Natural killer cell (primary cell): Measurements from ENCODE around the gene AMY1A. TPM values are rescaled to one million over a fixed set of nuclear protein-coding genes. Genes with fewer than 3 reads are reported as not detected.
"Not testable (repeated sequence)": the region's sequence is repeated elsewhere in the genome, so short reads cannot be mapped to it uniquely, and the experiment has no call there.

ENCODE experiments used
- ATAC-seq, 3 donors: fragments of 150-1000 bp in 2 of 3; fragments of 200-7000 bp in 1 of 3; cut with Tn5 transposase; 1 replicate in 1 of 3; 2 replicates in 2 of 3; pipeline ENCODE4 v1.10.0; 2021; ENCODE audit warnings: mild to moderate bottlenecking in 2 of 3, moderate library complexity in 2 of 3
- DNase-seq, 2 donors: peaks; one replicate each; pipeline versions ENCODE4 v3.0.0 to v3.0.0-alpha.2; 2013 to 2021; ENCODE audit warnings: mixed read lengths in 1 of 2
- H3K27ac ChIP-seq: one replicate; pipeline ENCODE4 v1.5.1; 2013; ENCODE audit warnings: mild to moderate bottlenecking, low read length
- H3K27me3 ChIP-seq: one replicate; pipeline ENCODE4 v1.6.1; 2013; ENCODE audit warnings: low read length; ENCODE audit not compliant: control insufficient read depth, insufficient read depth
- H3K36me3 ChIP-seq: one replicate; pipeline ENCODE4 v1.6.1; 2013; ENCODE audit warnings: low read length; ENCODE audit not compliant: control insufficient read depth, insufficient read depth
- H3K4me1 ChIP-seq: one replicate; pipeline ENCODE4 v1.6.1; 2013; ENCODE audit warnings: low read length; ENCODE audit not compliant: control insufficient read depth, insufficient read depth
- H3K4me3 ChIP-seq: one replicate; pipeline ENCODE4 v1.5.1; 2013; ENCODE audit warnings: low read length
- H3K9me3 ChIP-seq: one replicate; pipeline ENCODE4 v1.6.1; 2013; ENCODE audit warnings: low read length; ENCODE audit not compliant: control insufficient read depth, insufficient read depth
- H3K27ac Mint-ChIP-seq, 2 donors: one replicate each; pipeline ENCODE4 v1.8.0; 2022; ENCODE audit warnings: mild to moderate bottlenecking in 2 of 2, mixed read lengths in 2 of 2, moderate library complexity in 1 of 2
- H3K27me3 Mint-ChIP-seq, 2 donors: one replicate each; pipeline ENCODE4 v1.8.0; 2022; ENCODE audit warnings: low read depth in 2 of 2, mixed read lengths in 2 of 2
- H3K36me3 Mint-ChIP-seq: one replicate; pipeline ENCODE4 v1.8.0; 2022; ENCODE audit warnings: mixed read lengths
- H3K4me1 Mint-ChIP-seq, 2 donors: one replicate each; pipeline ENCODE4 v1.8.0; 2022; ENCODE audit warnings: mixed read lengths in 2 of 2
- H3K4me3 Mint-ChIP-seq: one replicate; pipeline ENCODE4 v1.8.0; 2022; ENCODE audit warnings: mild to moderate bottlenecking, moderate library complexity, mixed read lengths
- H3K9me3 Mint-ChIP-seq, 2 donors: one replicate each; pipeline ENCODE4 v1.8.0; 2022; ENCODE audit warnings: mixed read lengths in 2 of 2
- WGBS: methylation state at CpG from one replicate; pipeline ENCODE4 v1.1.7; 2013; ENCODE audit warnings: missing lambda C conversion rate; ENCODE audit not compliant: insufficient coverage; 5-methylcytosine and 5-hydroxymethylcytosine counted together
- intact Hi-C: fragments of 100-400 bp; cut with micrococcal nuclease; formaldehyde crosslinking; loops from one replicate; pipeline ENCODE4 v1.14.2; 2022
- total RNA-seq, 4 donors: library from RNA; stranded (reverse); fragments of 120-200 nt in 1 of 4; gene quantifications; one replicate each; pipeline versions ENCODE4 v1.2.3 to v1.2.4, GENCODE V29; 2013 to 2022

Gene AMY1A
- total RNA-seq, 3 donors from 2014 or later (not counting 1 experiment from before 2014, with no cell fraction given) = not detected

GRCh38 chr1:103710381-103710780, 54.8 kb downstream of the AMY1A start:
- H3K9me3 Mint-ChIP-seq, H3K36me3 ChIP-seq, H3K4me3 ChIP-seq, H3K36me3 Mint-ChIP-seq, ATAC-seq, H3K4me3 Mint-ChIP-seq, H3K4me1 ChIP-seq, intact Hi-C loops, H3K27me3 ChIP-seq, H3K9me3 ChIP-seq, H3K27ac Mint-ChIP-seq, H3K27ac ChIP-seq, H3K27me3 Mint-ChIP-seq, H3K4me1 Mint-ChIP-seq, DNase-seq: not testable (repeated sequence)
- WGBS = no CpG with 5 or more reads among the region's 3 CpGs

Other genes starting within 250 kb of the AMY1A start
- 10 to 100 TPM; 42.9 to 56.7 (median 44.8) TPM for gene RNPC3, start 130.1 kb upstream of the AMY1A start, total RNA-seq
- gene AMY2B, start 84.2 kb upstream of the AMY1A start, total RNA-seq = 10 to 100 TPM; 30.9 to 37.5 (median 31.7) TPM
- gene AMY2A, start 38.3 kb upstream of the AMY1A start, total RNA-seq = under 1 TPM in 1 of 3 donors, not detected in 2; 0.29 TPM
- gene AMY1B, start 40.5 kb downstream of the AMY1A start, total RNA-seq = not detected
- not detected for gene AMY1C, start 94.1 kb downstream of the AMY1A start, total RNA-seq